Endodermal cell (in vitro differentiated cells): ENCODE results near the gene MVB12A. TPM values are rescaled to one million over a fixed set of nuclear protein-coding genes. Genes with fewer than 3 reads are reported as not detected.

Experiments
- DNase-seq: peaks from one replicate; pipeline ENCODE4 v3.0.0-alpha.2; 2017
- H3K27ac ChIP-seq: 2 replicates; pipeline ENCODE4 v1.5.1; 2013; ENCODE audit warnings: mild to moderate bottlenecking, low read depth, low read length, moderate library complexity
- H3K27me3 ChIP-seq: 2 replicates; pipeline ENCODE4 v1.6.1; 2013; ENCODE audit warnings: mild to moderate bottlenecking, low read length, moderate library complexity; ENCODE audit not compliant: insufficient read depth, control insufficient read depth, poor library complexity, severe bottlenecking
- H3K36me3 ChIP-seq: 2 replicates; pipeline ENCODE4 v1.7.0; 2013; ENCODE audit warnings: mild to moderate bottlenecking, low read length, moderate library complexity; ENCODE audit not compliant: control insufficient read depth, insufficient read depth
- H3K4me1 ChIP-seq: one replicate; pipeline ENCODE4 v1.7.0; 2013; ENCODE audit warnings: low read length; ENCODE audit not compliant: control insufficient read depth, insufficient read depth
- H3K4me3 ChIP-seq: 2 replicates; pipeline ENCODE4 v1.5.1; 2013; ENCODE audit warnings: mild to moderate bottlenecking, low read length, moderate library complexity
- H3K9ac ChIP-seq: 2 replicates; pipeline ENCODE4 v1.6.1; 2013; ENCODE audit warnings: mild to moderate bottlenecking, low read length, moderate library complexity; ENCODE audit not compliant: poor library complexity, severe bottlenecking; ENCODE audit errors: extremely low read depth
- H3K9me3 ChIP-seq: 2 replicates; pipeline ENCODE4 v1.6.1; 2013; ENCODE audit warnings: mild to moderate bottlenecking, low read length, moderate library complexity; ENCODE audit not compliant: control insufficient read depth
- H3K27ac Mint-ChIP-seq: 2 replicates; pipeline ENCODE4 v1.8.0; 2020; ENCODE audit warnings: mixed read lengths
- H3K27me3 Mint-ChIP-seq: 2 replicates; pipeline ENCODE4 v1.8.0; 2021; ENCODE audit warnings: mild to moderate bottlenecking, mixed read lengths; ENCODE audit not compliant: insufficient read depth
- H3K36me3 Mint-ChIP-seq: 2 replicates; pipeline ENCODE4 v1.8.0; 2020; ENCODE audit warnings: low read depth, mixed read lengths
- H3K4me1 Mint-ChIP-seq: 2 replicates; pipeline ENCODE4 v1.8.0; 2020; ENCODE audit warnings: mixed read lengths
- H3K4me3 Mint-ChIP-seq: 2 replicates; pipeline ENCODE4 v1.8.0; 2020; ENCODE audit warnings: mild to moderate bottlenecking, moderate library complexity, mixed read lengths
- H3K9me3 Mint-ChIP-seq: 2 replicates; pipeline ENCODE4 v1.8.0; 2020; ENCODE audit warnings: mild to moderate bottlenecking, mixed read lengths
- WGBS, 2 experiments: methylation state at CpG; one replicate each; pipeline versions ENCODE4 v1.1.5 to v1.1.7; 2013; ENCODE audit warnings: missing lambda C conversion rate in 2 of 2, mixed read lengths in 1 of 2; ENCODE audit not compliant: insufficient coverage in 1 of 2, insufficient read length in 1 of 2; 5-methylcytosine and 5-hydroxymethylcytosine counted together
- total RNA-seq, 2 donors: library from RNA; stranded (reverse); fragmentation: NEBNext Ultra II Directional in 1 of 2; extraction: Animal tissue kit (Norgen Biotek cat#: 25700) in 1 of 2; gene quantifications; 2 replicates in 1 of 2; 3 replicates in 1 of 2; pipeline ENCODE4 v1.2.1, GENCODE V29; 2021
- TF ChIP-seq, protein P1 (sequence below): fragments of 200-600 bp; sonication (generic); conservative IDR thresholded peaks from 2 replicates; pipeline ENCODE4 v1.5.0; 2021; ENCODE audit warnings: antibody characterized with exemption, mild to moderate bottlenecking

Gene MVB12A
- total RNA-seq, 2 donors from 2014 or later = 63.1 to 64.8 TPM

DNA sequence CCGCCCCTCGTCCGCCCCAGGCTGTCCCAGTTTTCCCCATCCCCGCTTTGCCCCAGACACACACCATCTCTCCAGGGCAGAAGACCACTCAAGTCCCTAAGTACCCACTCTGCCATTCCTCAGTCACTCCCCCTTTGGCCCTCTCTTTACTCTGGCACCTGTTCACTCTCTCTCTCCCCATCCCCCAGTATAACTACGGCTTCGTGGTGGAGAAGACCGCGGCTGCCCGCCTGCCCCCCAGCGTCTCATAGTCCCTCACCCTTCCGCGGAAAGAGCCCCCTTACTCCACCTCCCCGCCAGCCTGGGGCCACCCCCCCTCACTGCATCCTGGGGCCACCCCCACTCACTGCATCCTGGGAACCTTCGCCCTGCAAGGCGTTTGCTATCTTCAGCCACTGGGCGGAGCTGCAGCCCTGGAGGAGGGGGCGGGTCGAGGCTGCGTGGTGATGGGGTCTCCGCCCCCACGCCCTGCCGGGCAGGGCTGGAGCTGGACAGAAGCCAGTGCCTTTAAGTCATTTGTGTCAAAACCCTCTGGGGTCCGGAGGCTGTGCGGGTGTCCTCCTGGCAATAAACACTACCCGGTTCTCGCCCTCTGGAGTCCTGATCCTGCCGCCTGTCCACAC, 5.0 kb downstream of the MVB12A start:
- H3K27ac Mint-ChIP-seq = peak overlapping the region; percentile 48
- peak overlapping the region; percentile 44 for H3K4me3 Mint-ChIP-seq
- Histone ChIP-seq H3K27me3 (no peaks in the 10 kb centered on the region), H3K4me1 (no peaks in the 10 kb centered on the region), H3K36me3 (peaks cover 4% of the 10 kb centered on the region), H3K9me3 (no peaks in the 10 kb centered on the region), H3K4me3 (no peak overlapping the region), H3K27ac (no peak overlapping the region), H3K9ac (no peak overlapping the region)
- TF ChIP-seq, protein P1, sequence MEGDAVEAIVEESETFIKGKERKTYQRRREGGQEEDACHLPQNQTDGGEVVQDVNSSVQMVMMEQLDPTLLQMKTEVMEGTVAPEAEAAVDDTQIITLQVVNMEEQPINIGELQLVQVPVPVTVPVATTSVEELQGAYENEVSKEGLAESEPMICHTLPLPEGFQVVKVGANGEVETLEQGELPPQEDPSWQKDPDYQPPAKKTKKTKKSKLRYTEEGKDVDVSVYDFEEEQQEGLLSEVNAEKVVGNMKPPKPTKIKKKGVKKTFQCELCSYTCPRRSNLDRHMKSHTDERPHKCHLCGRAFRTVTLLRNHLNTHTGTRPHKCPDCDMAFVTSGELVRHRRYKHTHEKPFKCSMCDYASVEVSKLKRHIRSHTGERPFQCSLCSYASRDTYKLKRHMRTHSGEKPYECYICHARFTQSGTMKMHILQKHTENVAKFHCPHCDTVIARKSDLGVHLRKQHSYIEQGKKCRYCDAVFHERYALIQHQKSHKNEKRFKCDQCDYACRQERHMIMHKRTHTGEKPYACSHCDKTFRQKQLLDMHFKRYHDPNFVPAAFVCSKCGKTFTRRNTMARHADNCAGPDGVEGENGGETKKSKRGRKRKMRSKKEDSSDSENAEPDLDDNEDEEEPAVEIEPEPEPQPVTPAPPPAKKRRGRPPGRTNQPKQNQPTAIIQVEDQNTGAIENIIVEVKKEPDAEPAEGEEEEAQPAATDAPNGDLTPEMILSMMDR = peak; percentile 76
- DNase-seq = peak; percentile 96
- WGBS, 2 experiments = 13 to 23% methylated on average over 4 to 27 of the region's 27 CpGs
- peaks cover 10% of the 10 kb centered on the region for H3K36me3 Mint-ChIP-seq
- H3K4me1 Mint-ChIP-seq = peaks cover 6% of the 10 kb centered on the region
- H3K9me3 Mint-ChIP-seq = no peaks in the 10 kb centered on the region
- H3K27me3 Mint-ChIP-seq = no peaks in the 10 kb centered on the region

DNA sequence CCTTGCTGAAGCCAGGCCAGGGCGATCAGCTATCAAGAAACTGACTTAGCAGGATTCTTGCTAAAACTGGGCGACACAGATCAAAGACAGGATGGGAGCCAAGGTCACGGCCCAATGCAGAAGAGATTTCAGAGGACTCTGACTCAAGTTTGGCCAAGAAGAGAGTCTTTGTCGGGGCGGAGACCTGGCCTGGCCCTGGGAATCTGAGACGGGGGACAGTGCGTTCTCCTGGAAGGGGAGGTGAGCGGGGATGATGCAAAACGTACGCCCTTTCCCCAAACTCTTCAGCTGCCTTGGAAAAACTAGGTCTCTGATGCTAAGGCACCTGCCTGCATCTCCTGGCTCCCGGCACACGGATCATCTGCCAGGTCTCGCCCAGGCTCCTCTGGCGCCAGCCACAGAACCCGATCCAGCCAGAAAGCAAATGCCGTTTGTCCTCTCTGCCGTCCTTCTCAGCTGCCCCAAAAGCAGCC, 9.8 kb downstream of the MVB12A start:
- Mint-ChIP-seq H3K4me1 (peaks cover 1% of the 10 kb centered on the region), H3K36me3 (no peaks in the 10 kb centered on the region), H3K4me3 (no peak overlapping the region), H3K27me3 (peaks cover 2% of the 10 kb centered on the region), H3K27ac (no peak overlapping the region), H3K9me3 (no peaks in the 10 kb centered on the region)
- no peaks in the 10 kb centered on the region for H3K4me1 ChIP-seq
- WGBS, 2 experiments = 91% methylated on average over 13 to 17 of the region's 17 CpGs
- H3K9ac ChIP-seq = no peak overlapping the region
- TF ChIP-seq, protein P1 = no peak
- no peak overlapping the region for H3K27ac ChIP-seq
- DNase-seq = no peak
- H3K36me3 ChIP-seq = no peaks in the 10 kb centered on the region
- H3K27me3 ChIP-seq = no peaks in the 10 kb centered on the region
- H3K9me3 ChIP-seq = no peaks in the 10 kb centered on the region
- no peak overlapping the region for H3K4me3 ChIP-seq

GRCh38 chr19:17431417-17431816, 11.6 kb downstream of the MVB12A start:
- Histone ChIP-seq H3K4me3 (no peak overlapping the region), H3K27me3 (no peaks in the 10 kb centered on the region), H3K9ac (no peak overlapping the region), H3K36me3 (peaks cover 4% of the 10 kb centered on the region), H3K27ac (no peak overlapping the region), H3K4me1 (no peaks in the 10 kb centered on the region), H3K9me3 (no peaks in the 10 kb centered on the region)
- H3K36me3 Mint-ChIP-seq = peaks cover 6% of the 10 kb centered on the region
- 87 to 93% methylated on average over 7 of the region's 7 CpGs for WGBS, 2 experiments
- no peaks in the 10 kb centered on the region for H3K9me3 Mint-ChIP-seq
- TF ChIP-seq, protein P1 = no peak
- peaks cover 2% of the 10 kb centered on the region for H3K27me3 Mint-ChIP-seq
- DNase-seq = no peak
- no peak overlapping the region for H3K27ac Mint-ChIP-seq
- no peak overlapping the region for H3K4me3 Mint-ChIP-seq
- no peaks in the 10 kb centered on the region for H3K4me1 Mint-ChIP-seq
